HepG2 (cell line): Measurements from ENCODE around the gene LAMC3. TPM values are rescaled to one million over a fixed set of nuclear protein-coding genes. Genes with fewer than 3 reads are reported as not detected.

Source experiments
- ATAD3A ChIP-seq: sonication (generic); formaldehyde crosslinking; IDR thresholded peaks from 2 replicates; pipeline ENCODE4 v1.4.0; 2020; ENCODE audit warnings: missing genetic modification reagents
- DNMT3B ChIP-seq: conservative IDR thresholded peaks from 2 replicates; pipeline ENCODE4 v1.6.1; 2016; ENCODE audit warnings: missing biosample characterization, control low read depth
- ETV5 ChIP-seq: IDR thresholded peaks from 2 replicates; pipeline ENCODE4 v1.6.1; 2018; ENCODE audit warnings: missing biosample characterization, missing genetic modification reagents, inconsistent platforms, borderline replicate concordance
- GFI1 ChIP-seq: sonication (generic); formaldehyde crosslinking; IDR thresholded peaks from 2 replicates; pipeline ENCODE4 v1.5.0; 2020; ENCODE audit warnings: missing genetic modification reagents, mild to moderate bottlenecking, borderline replicate concordance
- KDM3A ChIP-seq: IDR thresholded peaks from 2 replicates; pipeline ENCODE4 v1.6.1; 2018; ENCODE audit warnings: low read depth, missing compliant biosample characterization
- SPEN ChIP-seq: sonication (generic); formaldehyde crosslinking; IDR thresholded peaks from 2 replicates; pipeline ENCODE4 v1.5.1; 2020; ENCODE audit warnings: low read depth, mild to moderate bottlenecking, missing genetic modification reagents
- ZBTB2 ChIP-seq: sonication (generic); formaldehyde crosslinking; IDR thresholded peaks from 2 replicates; pipeline ENCODE4 v1.8.0; 2022; ENCODE audit warnings: low read depth, missing genetic modification reagents
- ZBTB21 ChIP-seq: sonication (generic); formaldehyde crosslinking; IDR thresholded peaks from 2 replicates; pipeline ENCODE4 v1.4.0; 2020; ENCODE audit warnings: missing genetic modification reagents
- ZBTB42 ChIP-seq: sonication (generic); formaldehyde crosslinking; IDR thresholded peaks from 2 replicates; pipeline ENCODE4 v1.5.0; 2020; ENCODE audit warnings: mild to moderate bottlenecking, missing genetic modification reagents
- ZFP37 ChIP-seq: sonication (generic); formaldehyde crosslinking; IDR thresholded peaks from 2 replicates; pipeline ENCODE4 v1.4.0; 2020; ENCODE audit warnings: missing genetic modification reagents, borderline replicate concordance
- ZMYM3 ChIP-seq: sonication (generic); formaldehyde crosslinking; IDR thresholded peaks from 2 replicates; pipeline ENCODE4 v1.5.1; 2020; ENCODE audit warnings: mild to moderate bottlenecking, missing genetic modification reagents
- ZNF17 ChIP-seq: sonication (generic); formaldehyde crosslinking; IDR thresholded peaks from 2 replicates; pipeline ENCODE4 v1.5.0; 2020; ENCODE audit warnings: mild to moderate bottlenecking, missing genetic modification reagents
- ZNF225 ChIP-seq: sonication (generic); formaldehyde crosslinking; IDR thresholded peaks from 2 replicates; pipeline ENCODE4 v1.4.0; 2020; ENCODE audit warnings: mild to moderate bottlenecking, missing genetic modification reagents
- ZNF557 ChIP-seq: sonication (generic); formaldehyde crosslinking; IDR thresholded peaks from 2 replicates; pipeline ENCODE4 v1.4.0; 2020; ENCODE audit warnings: missing genetic modification reagents
- ZNF841 ChIP-seq: sonication (generic); formaldehyde crosslinking; IDR thresholded peaks from 2 replicates; pipeline ENCODE4 v1.8.1; 2023; ENCODE audit warnings: missing genetic modification reagents, borderline replicate concordance
- polyA plus RNA-seq, 8 experiments: library from polyadenylated mRNA; depleted of rRNA in 3 of 8; stranded (reverse) in 7 of 8; unstranded in 1 of 8; fragments of >200 nt; fragmentation: Illumina TruSeq in 4 of 8; extraction: Trizol in 4 of 8; gene quantifications; 2 replicates each; pipeline versions ENCODE4 v1.2.1 to v1.2.3, GENCODE V29; 2011 to 2016; ENCODE audit warnings: low read depth in 4 of 8, missing spikeins in 1 of 8, mixed read lengths in 1 of 8; ENCODE audit not compliant: insufficient read depth in 1 of 8
- total RNA-seq, 5 experiments: library from RNA; depleted of rRNA; stranded (reverse); fragments of >200 nt; fragmentation: Illumina TruSeq; extraction: Trizol; gene quantifications; 2 replicates each; pipeline ENCODE4 v1.2.3, GENCODE V29; 2016; ENCODE audit warnings: low read depth in 1 of 5
- TF ChIP-seq, protein P1 (sequence below): sonication (generic); formaldehyde crosslinking; conservative IDR thresholded peaks from 2 replicates; pipeline ENCODE4 v1.8.1; 2023; ENCODE audit warnings: missing genetic modification reagents
- TF ChIP-seq, protein P2 (sequence below): IDR thresholded peaks from 2 replicates; pipeline ENCODE4 v1.6.1; 2016; ENCODE audit warnings: low read depth, missing genetic modification reagents, missing compliant biosample characterization
- TF ChIP-seq, protein P3 (sequence below): sonication (generic); formaldehyde crosslinking; IDR thresholded peaks from 2 replicates; pipeline ENCODE4; 2020; ENCODE audit warnings: missing genetic modification reagents, mild to moderate bottlenecking, borderline replicate concordance

The LAMC3 gene
- total and polyA plus RNA-seq, 2 of the 13 experiments (the other 11 are each of a cell fraction or from before 2014, with no cell fraction given): 0.07 to 0.57 TPM

DNA sequence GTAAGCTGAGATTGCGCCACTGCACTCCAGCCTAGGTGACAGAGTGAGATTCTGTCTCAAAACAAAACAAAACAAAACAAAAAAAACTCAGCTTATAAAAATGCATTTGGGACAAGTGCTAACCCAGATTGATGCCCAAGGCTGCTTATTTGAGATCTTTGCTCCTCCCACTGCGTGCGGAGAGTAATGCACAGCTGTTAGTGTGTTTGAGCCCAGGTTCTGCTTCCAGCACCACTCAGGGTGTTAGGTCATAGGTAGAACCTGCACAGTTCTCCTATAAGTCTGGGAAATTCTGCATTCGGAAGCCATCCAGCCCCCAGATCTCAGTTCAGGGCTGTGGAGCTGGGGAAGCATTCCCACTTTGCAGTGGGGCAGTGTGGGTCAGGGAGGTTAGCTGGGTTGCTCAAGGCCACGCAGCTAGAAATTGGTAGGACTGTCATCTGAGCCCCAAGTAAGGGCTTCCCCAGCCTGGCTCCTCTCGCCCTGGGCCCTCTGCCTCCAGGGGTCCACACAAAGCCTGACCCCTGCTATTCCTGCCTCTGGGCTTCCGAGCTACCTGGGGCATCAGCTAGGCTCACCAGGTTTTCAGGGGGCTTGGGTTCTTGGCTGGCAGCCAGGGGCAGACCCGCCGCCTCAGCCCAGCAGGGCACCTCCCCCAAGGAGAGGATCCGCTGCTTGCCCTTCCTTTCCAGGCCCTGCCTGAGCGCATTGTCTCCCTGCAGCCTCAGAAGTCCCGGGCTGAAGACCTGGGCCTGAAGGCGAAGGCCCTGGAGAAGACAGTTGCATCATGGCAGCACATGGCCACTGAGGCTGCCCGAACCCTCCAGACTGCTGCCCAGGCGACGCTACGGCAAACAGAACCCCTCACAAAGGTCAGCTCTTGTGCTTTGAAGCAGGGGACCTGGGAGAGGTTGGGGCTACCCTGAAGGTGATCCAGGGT lies 69.7 kb downstream of the LAMC3 start (continued):
- TF ChIP-seq, protein P1, sequence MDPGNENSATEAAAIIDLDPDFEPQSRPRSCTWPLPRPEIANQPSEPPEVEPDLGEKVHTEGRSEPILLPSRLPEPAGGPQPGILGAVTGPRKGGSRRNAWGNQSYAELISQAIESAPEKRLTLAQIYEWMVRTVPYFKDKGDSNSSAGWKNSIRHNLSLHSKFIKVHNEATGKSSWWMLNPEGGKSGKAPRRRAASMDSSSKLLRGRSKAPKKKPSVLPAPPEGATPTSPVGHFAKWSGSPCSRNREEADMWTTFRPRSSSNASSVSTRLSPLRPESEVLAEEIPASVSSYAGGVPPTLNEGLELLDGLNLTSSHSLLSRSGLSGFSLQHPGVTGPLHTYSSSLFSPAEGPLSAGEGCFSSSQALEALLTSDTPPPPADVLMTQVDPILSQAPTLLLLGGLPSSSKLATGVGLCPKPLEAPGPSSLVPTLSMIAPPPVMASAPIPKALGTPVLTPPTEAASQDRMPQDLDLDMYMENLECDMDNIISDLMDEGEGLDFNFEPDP: no peak
- TF ChIP-seq KDM3A (CRISPR knock-in tag) (no peak), ZBTB2 (CRISPR knock-in tag) (no peak), ZFP37 (CRISPR knock-in tag) (no peak), ZNF17 (CRISPR knock-in tag) (no peak), DNMT3B (CRISPR knock-in tag) (no peak), SPEN (CRISPR knock-in tag) (no peak), GFI1 (no peak), ATAD3A (CRISPR knock-in tag) (no peak), ZNF557 (no peak), ZNF841 (CRISPR knock-in tag) (no peak), ZBTB42 (0 out of 2 replicates have a peak, but pooled peaks have one; percentile 47), ETV5 (CRISPR knock-in tag) (no peak), ZMYM3 (CRISPR knock-in tag) (peak; percentile 38; the same call in 1 of the 2 replicates), ZBTB21 (CRISPR knock-in tag) (no peak), ZNF225 (CRISPR knock-in tag) (peak; percentile 85)
- TF ChIP-seq, protein P2, sequence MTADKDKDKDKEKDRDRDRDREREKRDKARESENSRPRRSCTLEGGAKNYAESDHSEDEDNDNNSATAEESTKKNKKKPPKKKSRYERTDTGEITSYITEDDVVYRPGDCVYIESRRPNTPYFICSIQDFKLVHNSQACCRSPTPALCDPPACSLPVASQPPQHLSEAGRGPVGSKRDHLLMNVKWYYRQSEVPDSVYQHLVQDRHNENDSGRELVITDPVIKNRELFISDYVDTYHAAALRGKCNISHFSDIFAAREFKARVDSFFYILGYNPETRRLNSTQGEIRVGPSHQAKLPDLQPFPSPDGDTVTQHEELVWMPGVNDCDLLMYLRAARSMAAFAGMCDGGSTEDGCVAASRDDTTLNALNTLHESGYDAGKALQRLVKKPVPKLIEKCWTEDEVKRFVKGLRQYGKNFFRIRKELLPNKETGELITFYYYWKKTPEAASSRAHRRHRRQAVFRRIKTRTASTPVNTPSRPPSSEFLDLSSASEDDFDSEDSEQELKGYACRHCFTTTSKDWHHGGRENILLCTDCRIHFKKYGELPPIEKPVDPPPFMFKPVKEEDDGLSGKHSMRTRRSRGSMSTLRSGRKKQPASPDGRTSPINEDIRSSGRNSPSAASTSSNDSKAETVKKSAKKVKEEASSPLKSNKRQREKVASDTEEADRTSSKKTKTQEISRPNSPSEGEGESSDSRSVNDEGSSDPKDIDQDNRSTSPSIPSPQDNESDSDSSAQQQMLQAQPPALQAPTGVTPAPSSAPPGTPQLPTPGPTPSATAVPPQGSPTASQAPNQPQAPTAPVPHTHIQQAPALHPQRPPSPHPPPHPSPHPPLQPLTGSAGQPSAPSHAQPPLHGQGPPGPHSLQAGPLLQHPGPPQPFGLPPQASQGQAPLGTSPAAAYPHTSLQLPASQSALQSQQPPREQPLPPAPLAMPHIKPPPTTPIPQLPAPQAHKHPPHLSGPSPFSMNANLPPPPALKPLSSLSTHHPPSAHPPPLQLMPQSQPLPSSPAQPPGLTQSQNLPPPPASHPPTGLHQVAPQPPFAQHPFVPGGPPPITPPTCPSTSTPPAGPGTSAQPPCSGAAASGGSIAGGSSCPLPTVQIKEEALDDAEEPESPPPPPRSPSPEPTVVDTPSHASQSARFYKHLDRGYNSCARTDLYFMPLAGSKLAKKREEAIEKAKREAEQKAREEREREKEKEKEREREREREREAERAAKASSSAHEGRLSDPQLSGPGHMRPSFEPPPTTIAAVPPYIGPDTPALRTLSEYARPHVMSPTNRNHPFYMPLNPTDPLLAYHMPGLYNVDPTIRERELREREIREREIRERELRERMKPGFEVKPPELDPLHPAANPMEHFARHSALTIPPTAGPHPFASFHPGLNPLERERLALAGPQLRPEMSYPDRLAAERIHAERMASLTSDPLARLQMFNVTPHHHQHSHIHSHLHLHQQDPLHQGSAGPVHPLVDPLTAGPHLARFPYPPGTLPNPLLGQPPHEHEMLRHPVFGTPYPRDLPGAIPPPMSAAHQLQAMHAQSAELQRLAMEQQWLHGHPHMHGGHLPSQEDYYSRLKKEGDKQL: no peak
- TF ChIP-seq, protein P3, sequence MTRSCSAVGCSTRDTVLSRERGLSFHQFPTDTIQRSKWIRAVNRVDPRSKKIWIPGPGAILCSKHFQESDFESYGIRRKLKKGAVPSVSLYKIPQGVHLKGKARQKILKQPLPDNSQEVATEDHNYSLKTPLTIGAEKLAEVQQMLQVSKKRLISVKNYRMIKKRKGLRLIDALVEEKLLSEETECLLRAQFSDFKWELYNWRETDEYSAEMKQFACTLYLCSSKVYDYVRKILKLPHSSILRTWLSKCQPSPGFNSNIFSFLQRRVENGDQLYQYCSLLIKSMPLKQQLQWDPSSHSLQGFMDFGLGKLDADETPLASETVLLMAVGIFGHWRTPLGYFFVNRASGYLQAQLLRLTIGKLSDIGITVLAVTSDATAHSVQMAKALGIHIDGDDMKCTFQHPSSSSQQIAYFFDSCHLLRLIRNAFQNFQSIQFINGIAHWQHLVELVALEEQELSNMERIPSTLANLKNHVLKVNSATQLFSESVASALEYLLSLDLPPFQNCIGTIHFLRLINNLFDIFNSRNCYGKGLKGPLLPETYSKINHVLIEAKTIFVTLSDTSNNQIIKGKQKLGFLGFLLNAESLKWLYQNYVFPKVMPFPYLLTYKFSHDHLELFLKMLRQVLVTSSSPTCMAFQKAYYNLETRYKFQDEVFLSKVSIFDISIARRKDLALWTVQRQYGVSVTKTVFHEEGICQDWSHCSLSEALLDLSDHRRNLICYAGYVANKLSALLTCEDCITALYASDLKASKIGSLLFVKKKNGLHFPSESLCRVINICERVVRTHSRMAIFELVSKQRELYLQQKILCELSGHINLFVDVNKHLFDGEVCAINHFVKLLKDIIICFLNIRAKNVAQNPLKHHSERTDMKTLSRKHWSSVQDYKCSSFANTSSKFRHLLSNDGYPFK: peak; percentile 40; the same call in 1 of the 2 replicates
